Effector CD4-positive, alpha-beta T cell (primary cell): ENCODE data around the gene KRTAP10-8.
A peak's percentile ranks its signal among the peaks of the same experiment; 100 is the strongest.
"Not testable (repeated sequence)": the region's sequence is repeated elsewhere in the genome, so short reads cannot be mapped to it uniquely, and the experiment has no call there.

Experiments used
- DNase-seq: peaks from one replicate; pipeline ENCODE4 v3.0.0-alpha.2; 2020

KRTAP10-8 gene

DNA sequence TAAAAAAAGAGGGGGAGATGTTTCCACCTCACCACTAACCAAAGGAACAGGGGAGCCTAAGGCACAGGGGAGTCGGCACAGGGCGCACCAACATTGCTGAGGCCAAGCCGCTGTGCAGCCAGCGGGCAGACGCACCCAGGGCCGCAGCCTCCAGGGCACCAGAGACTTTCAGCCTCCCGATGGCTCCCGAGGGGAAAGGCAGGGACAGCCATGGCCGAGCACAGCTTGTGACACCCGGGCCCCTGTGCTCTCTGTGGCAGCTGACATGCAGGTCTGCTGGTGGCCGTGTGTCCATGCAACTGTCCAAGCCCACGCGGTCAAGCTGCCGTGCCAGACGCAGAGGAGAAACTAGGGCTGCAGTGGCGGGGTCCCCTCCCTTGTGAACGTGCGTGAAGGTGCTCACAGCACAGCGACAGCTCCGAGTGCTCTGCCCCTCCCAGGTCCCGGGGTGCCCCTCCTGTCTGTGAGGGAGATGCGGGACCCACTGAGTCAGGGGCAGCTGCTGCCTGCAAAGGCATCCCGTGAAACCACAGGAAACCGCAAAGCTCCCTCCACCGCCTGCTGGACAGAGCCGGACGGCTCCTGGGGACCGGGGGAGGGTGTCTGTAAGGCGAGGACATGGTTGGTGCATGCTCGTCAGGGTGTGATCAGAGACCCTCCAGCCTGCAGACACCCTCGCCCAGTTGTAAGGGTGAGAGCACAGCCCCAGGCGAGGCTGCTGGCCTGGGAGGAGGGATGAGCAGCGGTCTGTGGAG lies 36.9 kb downstream of the KRTAP10-8 start:
- no peak for DNase-seq

DNA sequence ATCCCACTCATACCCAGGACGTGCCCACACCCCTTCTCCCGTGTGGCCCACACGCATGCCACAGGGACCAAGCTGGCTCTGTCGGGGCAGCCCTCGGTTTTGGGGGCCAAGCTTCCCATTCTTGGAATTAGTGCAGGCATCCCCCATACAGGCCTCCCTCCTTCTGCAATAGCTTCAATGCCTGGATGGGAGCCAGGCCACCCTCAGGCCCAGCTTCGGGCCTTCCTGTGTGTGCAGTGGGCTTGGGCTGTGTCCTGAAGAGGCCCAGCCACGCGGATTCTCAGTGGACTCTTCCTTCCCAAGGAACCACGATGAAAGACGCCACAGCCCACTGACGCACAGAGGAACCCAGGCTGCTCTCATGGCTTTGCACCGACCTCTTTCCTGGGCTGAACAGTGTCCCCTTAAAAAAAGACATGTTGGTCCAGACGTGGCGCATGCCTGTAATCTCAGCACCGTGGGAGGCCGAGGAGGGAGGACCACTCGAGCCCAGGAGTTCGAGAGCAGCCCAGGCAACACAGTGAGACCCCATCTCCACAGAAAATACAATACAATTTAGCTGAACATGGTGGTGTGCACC lies 37.7 kb downstream of the KRTAP10-8 start:
- no peak for DNase-seq

DNA sequence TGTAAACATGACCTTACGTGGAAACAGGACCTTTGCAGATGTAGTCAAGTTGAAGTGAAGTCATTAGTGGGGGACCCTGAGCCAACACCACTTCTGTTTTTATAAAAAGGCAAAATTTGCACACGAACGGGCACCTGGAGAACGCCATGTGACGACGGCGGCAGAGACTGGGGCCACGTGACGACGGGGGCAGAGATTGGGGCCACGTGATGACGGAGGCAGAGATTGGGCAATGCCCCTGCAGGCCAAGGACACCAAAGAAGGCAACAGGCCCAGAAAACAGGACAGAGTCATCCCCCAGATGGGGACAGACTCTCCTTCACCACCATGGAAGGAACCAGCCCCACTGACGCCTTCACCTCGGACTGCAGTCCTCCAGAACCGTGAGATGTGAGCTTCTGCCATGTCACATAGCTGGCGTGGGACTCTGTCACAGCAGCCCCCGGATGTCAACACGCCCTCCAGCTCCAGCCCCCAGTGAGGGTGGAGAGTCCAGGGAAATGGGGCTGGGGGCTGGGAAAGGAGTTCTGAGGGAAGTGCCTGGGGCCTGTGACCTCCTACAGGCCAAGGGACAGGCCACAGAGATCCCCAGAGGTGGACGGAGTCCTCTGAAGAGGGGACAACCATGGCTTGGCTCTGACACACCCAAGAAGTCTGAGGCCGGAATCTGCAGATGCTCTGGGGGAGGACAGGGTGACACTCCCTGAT lies 38.5 kb downstream of the KRTAP10-8 start:
- DNase-seq: no peak

DNA sequence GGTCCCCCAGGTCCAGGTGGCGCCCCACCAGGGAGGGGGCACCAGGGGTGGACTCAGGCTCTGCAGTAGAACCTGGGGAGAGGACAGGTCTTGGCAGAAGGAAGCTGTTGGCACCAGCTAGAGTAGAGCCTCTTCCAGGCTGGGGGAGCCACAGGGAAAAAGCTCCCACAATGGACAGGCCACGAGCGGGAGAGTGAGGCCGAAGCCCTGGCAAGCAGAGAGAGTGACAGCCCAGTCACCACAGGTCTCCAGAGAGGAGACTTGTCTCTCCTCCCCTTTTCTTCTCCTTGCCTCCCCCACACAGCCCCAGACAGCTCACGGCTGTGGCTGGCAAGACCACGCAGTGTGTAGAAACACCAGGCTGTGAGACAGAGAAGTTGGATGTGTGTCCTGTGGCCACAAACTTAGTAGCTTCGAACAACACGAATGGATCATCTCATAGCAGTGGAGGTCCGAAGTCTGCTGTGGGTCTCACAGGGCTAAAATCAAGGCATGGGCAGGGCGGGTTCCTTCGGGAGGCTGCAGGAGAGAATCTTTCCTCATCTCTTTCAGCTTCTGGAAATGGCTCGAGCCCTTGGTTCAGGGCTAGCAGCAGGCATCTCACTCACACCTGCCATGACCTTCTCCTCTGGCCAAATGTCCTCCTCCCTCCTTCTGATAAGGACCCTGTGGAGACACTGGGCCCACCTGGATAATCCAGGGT lies 39.2 kb downstream of the KRTAP10-8 start:
- no peak for DNase-seq

DNA sequence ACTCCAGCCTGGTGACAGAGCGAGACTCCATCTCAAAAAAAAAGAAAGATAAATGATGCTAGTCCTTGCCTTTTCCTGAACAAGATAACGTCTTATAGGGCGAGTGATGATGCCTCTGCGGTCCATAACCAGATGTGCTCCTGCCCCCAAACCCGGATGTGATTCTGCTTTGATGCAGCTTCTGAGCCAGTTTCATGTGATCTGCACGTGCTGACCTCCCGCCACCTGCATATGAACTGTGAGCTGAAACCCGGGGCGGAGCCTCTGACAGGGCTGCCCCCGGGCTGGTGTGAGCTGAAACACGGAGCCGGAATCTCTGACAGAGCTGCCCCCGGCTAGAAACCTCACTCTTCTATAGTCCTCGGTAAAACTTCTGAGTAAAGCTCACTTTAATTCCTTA lies 41.2 kb downstream of the KRTAP10-8 start:
- no peak for DNase-seq

DNA sequence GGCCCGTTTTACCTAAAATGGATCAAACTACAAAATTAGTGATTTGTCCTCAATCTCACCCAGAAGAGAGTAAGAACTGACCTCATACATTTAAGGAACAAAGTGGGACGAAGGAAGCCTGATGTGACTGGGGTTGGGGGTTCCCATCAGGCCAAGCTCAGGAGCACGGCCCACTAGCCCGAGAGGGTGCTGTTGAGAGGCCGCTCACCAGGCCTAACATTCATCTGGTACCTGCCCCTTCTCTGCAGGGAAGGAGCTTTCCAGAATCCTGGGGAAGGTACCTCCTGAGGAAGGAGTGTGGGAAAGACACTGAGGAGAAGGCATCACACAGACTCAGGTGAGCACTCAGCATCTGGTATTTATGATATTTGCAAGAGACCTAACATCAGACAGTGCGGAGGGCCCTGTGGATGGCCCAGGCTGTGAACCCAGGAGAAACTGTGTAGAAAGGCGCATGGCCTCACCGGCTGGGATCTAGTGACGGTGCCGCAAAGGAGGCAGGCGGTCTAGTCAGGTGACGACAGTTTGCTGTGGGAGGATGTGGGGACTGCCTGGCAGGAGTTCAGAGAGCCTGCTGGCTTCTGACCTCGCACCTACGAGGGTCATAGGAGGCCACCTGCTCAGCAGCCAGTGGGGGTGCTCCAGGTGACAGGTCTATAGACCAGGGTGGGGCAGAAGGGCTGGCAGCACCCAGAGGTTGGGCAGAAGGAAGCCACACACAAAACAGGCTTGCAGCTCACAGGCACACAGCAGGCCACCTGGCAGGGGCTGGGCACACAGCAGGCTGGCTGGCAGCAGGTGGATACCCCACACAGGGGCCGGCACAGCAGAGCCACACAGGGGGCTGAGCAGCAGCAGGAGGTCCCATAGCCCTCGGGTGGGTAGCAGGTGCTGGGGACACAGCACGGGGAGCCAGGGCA lies 42.0 kb downstream of the KRTAP10-8 start:
- peak; percentile 56 for DNase-seq

DNA sequence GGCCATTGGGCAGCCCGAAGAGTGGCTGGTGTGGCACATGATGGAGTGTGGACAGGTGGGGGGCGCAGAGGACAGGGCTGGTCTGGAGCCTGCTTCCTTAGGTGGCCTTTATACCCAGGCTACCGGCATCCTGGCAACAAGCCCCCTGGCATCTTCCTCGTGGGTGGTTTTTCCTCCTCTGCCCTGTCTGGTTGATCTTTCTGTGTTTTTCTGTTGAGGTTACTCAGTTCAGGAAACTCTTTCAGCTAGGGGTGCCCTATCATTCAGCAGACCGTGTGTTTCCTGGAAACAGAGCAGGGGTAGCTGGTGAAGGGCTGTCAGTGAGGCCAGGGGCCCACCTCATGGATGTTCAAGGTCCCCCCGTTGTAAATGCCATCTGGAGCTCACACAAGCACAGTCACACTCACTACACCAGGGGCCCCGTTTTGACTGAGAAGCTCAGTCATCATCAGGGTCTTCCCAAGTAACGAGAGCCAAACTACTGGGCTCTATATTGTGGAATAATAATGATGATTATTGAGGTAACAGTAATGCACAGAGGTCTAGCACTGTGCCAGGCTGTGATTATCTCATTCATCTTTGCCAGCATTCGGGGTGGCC lies 42.8 kb downstream of the KRTAP10-8 start, which contains the start of gene KRTAP12-4:
TSS of gene KRTAP12-4 (minus strand) at position 84 of the 600 bp plus-strand sequence. CDS start at position 39, 45 bp downstream.
- DNase-seq: no peak

DNA sequence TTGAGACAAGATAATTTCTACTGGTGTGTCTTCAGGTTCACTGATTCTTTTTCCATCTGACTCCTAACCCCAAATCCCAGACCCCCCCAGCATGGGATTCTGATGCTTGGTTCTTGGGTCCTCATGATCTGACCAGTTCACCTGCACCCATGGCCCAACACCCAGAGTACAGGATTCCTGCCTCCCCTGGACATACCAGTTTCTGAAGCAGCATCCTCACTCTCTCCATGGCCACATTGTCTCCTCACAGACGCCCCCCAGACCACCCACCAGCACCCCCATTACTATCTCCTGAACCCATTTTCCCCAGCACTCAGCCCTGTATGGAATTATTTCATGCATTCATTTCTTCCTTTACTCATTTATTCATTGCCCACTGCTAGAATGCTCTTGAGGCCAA lies 45.0 kb downstream of the KRTAP10-8 start:
- DNase-seq: no peak

DNA sequence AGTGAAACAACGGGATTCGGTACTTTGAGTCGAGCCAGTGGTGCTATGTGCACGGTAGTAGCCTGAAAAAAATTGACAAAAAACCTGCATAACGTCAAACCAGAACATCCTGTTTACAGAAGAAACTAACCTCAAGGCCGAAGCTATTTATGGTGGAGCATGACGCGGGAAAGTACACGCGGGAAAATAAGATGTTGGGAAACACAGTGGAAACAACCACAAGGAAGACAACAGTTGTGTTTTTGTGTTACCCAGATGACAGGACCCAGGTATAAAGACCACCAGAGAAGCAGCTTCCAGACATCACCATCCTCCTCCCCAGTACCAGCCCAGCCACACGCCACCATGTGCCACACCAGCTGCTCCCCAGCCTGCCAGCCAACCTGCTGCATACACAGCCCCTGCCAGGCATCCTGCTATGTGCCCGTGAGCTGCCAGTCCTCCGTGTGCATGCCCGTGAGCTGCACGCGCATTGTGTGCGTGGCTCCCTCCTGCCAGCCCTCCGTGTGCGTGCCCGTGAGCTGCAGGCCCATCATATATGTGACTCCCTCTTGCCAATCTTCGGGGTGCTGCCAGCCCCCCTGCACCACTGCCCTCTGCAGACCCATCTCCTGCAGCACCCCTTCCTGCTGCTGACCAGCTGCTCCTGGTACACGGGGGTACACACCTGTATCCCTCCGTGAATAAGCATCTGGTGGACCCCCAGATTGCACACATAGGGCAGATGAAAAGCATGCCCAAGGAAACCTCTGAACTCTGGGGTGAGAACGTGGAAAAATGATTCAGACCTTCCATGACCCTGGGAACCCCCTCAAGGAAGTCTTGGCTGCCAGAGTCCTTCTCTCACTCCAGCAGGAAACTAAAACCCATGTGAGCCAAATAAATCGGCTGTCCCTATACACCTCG lies 46.0 kb downstream of the KRTAP10-8 start, which contains the start of gene KRTAP12-3:
TSS of gene KRTAP12-3 (plus strand) at position 298 of the 906 bp plus-strand sequence. CDS start at position 346, 48 bp downstream.
- DNase-seq: peak; percentile 42

DNA sequence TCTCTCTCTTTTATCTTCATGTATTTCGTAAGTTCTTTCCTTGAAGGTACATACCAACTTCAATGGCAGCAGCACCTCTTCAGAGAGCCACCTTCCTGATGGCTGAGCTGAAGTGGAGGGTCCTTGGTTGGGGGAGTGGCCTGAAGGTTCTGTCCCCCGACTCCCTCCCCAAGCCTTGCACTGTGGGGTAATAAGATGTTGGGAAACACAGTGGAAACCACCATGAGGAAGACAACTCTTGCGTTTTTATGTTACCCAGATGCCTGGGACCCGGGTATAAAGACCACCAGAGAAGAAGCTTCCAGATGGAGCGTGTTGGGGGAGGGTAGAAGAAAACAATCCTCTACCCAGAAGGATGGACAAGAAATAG lies 46.6 kb downstream of the KRTAP10-8 start:
- DNase-seq: no peak

DNA sequence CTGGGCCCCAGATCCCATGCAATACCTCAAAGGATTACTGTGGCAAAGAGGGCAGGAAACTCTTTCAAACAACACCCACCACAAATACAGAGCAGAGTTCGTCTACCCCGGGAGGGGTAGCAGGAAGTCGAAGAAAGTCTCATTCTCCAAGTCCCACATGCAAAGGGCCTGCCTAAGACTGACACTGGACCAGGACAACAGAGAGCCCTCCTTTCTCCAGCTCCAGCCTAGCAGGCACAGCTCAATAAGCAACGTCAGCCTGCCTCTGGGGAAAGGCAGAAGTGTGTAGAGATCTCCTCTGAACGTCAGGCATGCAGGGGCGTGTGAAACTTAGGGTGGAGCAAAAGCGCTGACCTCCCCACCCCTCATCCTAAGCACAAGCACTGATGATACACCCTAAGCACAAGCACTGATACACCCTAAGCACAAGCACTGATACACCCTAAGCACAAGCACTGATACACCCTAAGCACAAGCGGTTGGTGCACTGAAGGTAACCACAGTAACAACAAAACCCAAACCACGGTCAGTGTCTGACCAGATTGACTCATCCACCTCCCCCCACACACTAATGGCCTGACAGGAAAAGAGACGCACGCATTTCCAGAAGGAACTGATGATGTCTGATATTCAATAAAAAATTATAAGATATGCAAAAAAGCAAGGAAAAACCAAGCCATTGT lies 47.2 kb downstream of the KRTAP10-8 start:
- DNase-seq: no peak

DNA sequence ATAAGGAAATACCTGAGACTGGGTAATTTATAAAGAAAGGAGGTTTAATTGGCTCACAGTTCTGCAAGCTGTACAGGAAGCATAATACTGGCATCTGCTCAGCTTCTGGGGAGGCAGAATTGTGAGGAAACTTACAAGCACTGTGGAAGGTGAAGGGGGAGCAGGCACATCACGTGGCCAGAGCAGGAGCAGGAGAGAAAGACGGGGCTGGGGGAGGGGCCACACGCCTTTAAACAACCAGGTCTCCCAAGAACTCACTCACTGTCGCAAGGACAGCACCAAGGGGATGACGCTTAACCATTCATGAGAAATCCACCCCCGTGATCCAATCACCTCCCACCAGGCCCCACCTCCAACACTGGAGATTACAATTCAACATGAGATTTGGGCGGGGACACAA lies 49.7 kb downstream of the KRTAP10-8 start:
- DNase-seq: not testable (repeated sequence)
